Upper lobe of left lung (tissue), 4 donors: Measurements from ENCODE around the gene PRR20G.

Source experiments
- CTCF ChIP-seq, 6 experiments: fragments of 450-650 bp in 4 of 6; fragments of 200-600 bp in 2 of 6; sonication (generic) in 2 of 6; IDR thresholded peaks; one replicate each; pipeline ENCODE4 v1.5.1; 2016 to 2019; ENCODE audit warnings: antibody characterized with exemption in 6 of 6
- EP300 ChIP-seq, 4 donors: sonication (generic); formaldehyde crosslinking; IDR thresholded peaks; one replicate each; pipeline ENCODE4 v1.5.1; 2017; ENCODE audit warnings: antibody characterized with exemption in 4 of 4, control low read depth in 2 of 4
- POLR2A ChIP-seq, 4 donors: fragments of 450-650 bp; IDR thresholded peaks; one replicate each; pipeline ENCODE4 v1.5.1; 2016 to 2017; ENCODE audit warnings: antibody characterized with exemption in 4 of 4, mild to moderate bottlenecking in 2 of 4
- POLR2AphosphoS5 ChIP-seq, 2 donors: sonication (generic); formaldehyde crosslinking; IDR thresholded peaks; one replicate each; pipeline ENCODE4 v1.5.1; 2017; ENCODE audit warnings: antibody characterized with exemption in 2 of 2

GRCh38 chr3:127323581-127323980, 35.7 kb upstream of the PRR20G start:
- TF ChIP-seq CTCF (IDR thresholded peaks at IDR 0.05) (no peak), POLR2AphosphoS5 (IDR thresholded peaks at IDR 0.05) (no peak), EP300 (IDR thresholded peaks at IDR 0.05) (no peak), POLR2A (IDR thresholded peaks at IDR 0.05) (no peak)
